ENCODE measurements around the gene SUN2. TPM values are rescaled to one million over a fixed set of nuclear protein-coding genes. Genes with fewer than 3 reads are reported as not detected.

SUN2 gene
- total and polyA plus RNA-seq, 10 of the 15 experiments (the other 5 are each of a cell fraction or from before 2014, with no cell fraction given), result 0.18 to 107 (median 35.9) TPM

GRCh38 chr22:38727123-38727522 is 28.7 kb downstream of the SUN2 start:
- RAD21 ChIA-PET (ENCODE audit: unreplicated experiment), result no interaction called here
- ATAC-seq, result no peak

More at GRCh38 chr22:38727123-38727522, 28.7 kb downstream of the SUN2 start:
- Histone ChIP-seq H3K4me2 (ENCODE audit: control insufficient read depth, insufficient read depth) (no peak overlapping the region), H3K4me3 (no peak overlapping the region), H4K20me1 (ENCODE audit: control insufficient read depth, insufficient read depth) (no peaks in the 10 kb centered on the region), H3K9ac (ENCODE audit: control insufficient read depth, insufficient read depth, low read length) (no peak overlapping the region), H3K4me1 (ENCODE audit: control insufficient read depth, insufficient read depth, low read length) (no peaks in the 10 kb centered on the region), H3K79me2 (ENCODE audit: control insufficient read depth, insufficient read depth, low read length) (no peaks in the 10 kb centered on the region), H2AFZ (ENCODE audit: control insufficient read depth, low read depth, low read length) (no peak overlapping the region), H3K27me3 (replicated peaks in 1 of 2; ENCODE audit: control insufficient read depth in 2 of 2, insufficient read depth in 2 of 2, low read length in 1 of 2) (no peaks in the 10 kb centered on the region), H3K36me3 (ENCODE audit: control insufficient read depth in 2 of 2, insufficient read depth in 2 of 2, low read length in 1 of 2) (peaks cover 52 to 73% of the 10 kb centered on the region in 2 experiments), H3K9me3 (replicated peaks; ENCODE audit: control insufficient read depth, insufficient read depth, low read length) (no peaks in the 10 kb centered on the region), H3K27ac (ENCODE audit: control insufficient read depth, insufficient read depth) (no peak overlapping the region)
- SMC1A ChIA-PET (ENCODE audit: uncharacterized antibody, unreplicated experiment), result no interaction called here
- POLR2A ChIA-PET, result no interaction called here
- WGBS (ENCODE audit: insufficient coverage, insufficient replicate concordance, low lambda C conversion rate, missing lambda C conversion rate), result 90% methylated on average over 12 of the region's 12 CpGs
- intact Hi-C loops (cut with micrococcal nuclease; ENCODE audit: unreplicated experiment), result no loop called here
- in situ Hi-C loops (cut with MboI), result no loop called here
- CTCF ChIA-PET, result no interaction called here
- FAIRE-seq (no peak), DNase-seq (ENCODE audit: low read depth, low spot score) (no peak)
- no TSS peak for BruUV-seq (replicated peaks)
- TF ChIP-seq JUNB (IDR thresholded peaks at IDR 0.05), result no peak
- no peak for TF ChIP-seq EGR1 (IDR thresholded peaks at IDR 0.05; ENCODE audit: borderline replicate concordance in 1 of 2, low read depth in 2 of 2, low read length in 2 of 2)
- TF ChIP-seq NFYB (IDR thresholded peaks at IDR 0.05; ENCODE audit: insufficient read depth, low read depth, low read length), result no peak
- no peak for TF ChIP-seq TAF1 (IDR thresholded peaks at IDR 0.05; ENCODE audit: borderline replicate concordance, low read depth, low read length)
- no peak for TF ChIP-seq EED (IDR thresholded peaks at IDR 0.05; ENCODE audit: low read depth)
- TF ChIP-seq ZBTB40 (IDR thresholded peaks at IDR 0.05; ENCODE audit: borderline replicate concordance), result no peak
- TF ChIP-seq RBBP5 (conservative IDR thresholded peaks at IDR 0.05), result no peak
- no peak for TF ChIP-seq E2F4 (IDR thresholded peaks at IDR 0.05; ENCODE audit: low read depth, low read length)
- TF ChIP-seq ZBED1 (IDR thresholded peaks at IDR 0.05; ENCODE audit: borderline replicate concordance), result no peak
- no peak for TF ChIP-seq MXI1 (IDR thresholded peaks at IDR 0.05; ENCODE audit: low read depth, low read length)
- no peak for TF ChIP-seq SUZ12 (IDR thresholded peaks at IDR 0.05; ENCODE audit: unreplicated experiment)

All from GM12878 (cell line).